Activated CD8-positive, alpha-beta T cell treated with anti-CD3 and anti-CD28 coated beads, Interleukin-2, amount 10 ng/mL, durations not matched to agents 7 days and 5 days (primary cell): ENCODE measurements around the gene SYVN1. TPM values are rescaled to one million over a fixed set of nuclear protein-coding genes. Genes with fewer than 3 reads are reported as not detected.

ENCODE experiments used
- ATAC-seq: fragments of 150-1000 bp; cut with Tn5 transposase; one replicate; pipeline ENCODE4 v1.10.0; 2021; ENCODE audit warnings: moderate library complexity
- CTCF ChIA-PET: fragments of 350-600 bp; sonication (Branson Sonifier 250); formaldehyde crosslinking; loops from one replicate; lab custom pipeline; 2021; ENCODE audit warnings: antibody characterized with exemption; lab: Charles Lee
- POLR2A ChIA-PET: fragments of 350-600 bp; sonication (Branson Sonifier 250); formaldehyde crosslinking; loops from one replicate; lab custom pipeline; 2021; ENCODE audit warnings: antibody characterized with exemption; lab: Charles Lee
- DNase-seq: peaks from one replicate; pipeline ENCODE4 v3.0.0-alpha.2; 2020
- H3K27ac Mint-ChIP-seq: one replicate; pipeline ENCODE4 v1.8.0; 2021; ENCODE audit warnings: mild to moderate bottlenecking, mixed read lengths
- H3K27me3 Mint-ChIP-seq: one replicate; pipeline ENCODE4 v1.8.0; 2021; ENCODE audit warnings: low read depth, mixed read lengths
- H3K36me3 Mint-ChIP-seq: one replicate; pipeline ENCODE4 v1.8.0; 2021; ENCODE audit warnings: low read depth, mixed read lengths
- H3K4me1 Mint-ChIP-seq: one replicate; pipeline ENCODE4 v1.8.0; 2021; ENCODE audit warnings: low read depth, mixed read lengths
- H3K4me3 Mint-ChIP-seq: one replicate; pipeline ENCODE4 v1.8.0; 2021; ENCODE audit warnings: mild to moderate bottlenecking, mixed read lengths
- H3K9me3 Mint-ChIP-seq: one replicate; pipeline ENCODE4 v1.8.0; 2022; ENCODE audit warnings: mixed read lengths; ENCODE audit not compliant: insufficient read depth
- microRNA-seq: library from miRNA; unstranded; fragments of <30 nt; microRNA quantifications from one replicate; pipeline ENCODE4 v1.2.0, GENCODE V29; 2022
- total RNA-seq, 2 experiments: library from RNA; stranded (reverse); gene quantifications; one replicate each; pipeline ENCODE4 v1.2.3, GENCODE V29; 2021

The SYVN1 gene
- total RNA-seq, 2 experiments from 2014 or later, result 28.7 to 33.0 TPM

- H3K27ac Mint-ChIP-seq, result peak overlapping the region; percentile 98
- no peaks in the 10 kb centered on the region for H3K9me3 Mint-ChIP-seq
- H3K36me3 Mint-ChIP-seq, result peaks cover 70% of the 10 kb centered on the region
- H3K4me3 Mint-ChIP-seq, result peak overlapping the region; percentile 92
- no peaks in the 10 kb centered on the region for H3K27me3 Mint-ChIP-seq
- POLR2A ChIA-PET, result interaction anchor here (0.6 to 1.5 kb wide), 7 partner anchors 9 to 208 kb away, joined by 3 to 6 read pairs (median 3); partner anchors contain the start of genes VPS51 and ZNHIT2
- ATAC-seq (peak; percentile 7), DNase-seq (no peak)
- CTCF ChIA-PET, result interaction anchor here (0.8 to 2.0 kb wide), 7 partner anchors 9 to 36 kb away, joined by 3 to 8 read pairs (median 4); partner anchors contain the start of gene ZNHIT2
- H3K4me1 Mint-ChIP-seq, result peaks cover 46% of the 10 kb centered on the region
Observed at GRCh38 chr11:65084598-65085375, 49.5 kb downstream of the SYVN1 start.

GRCh38 chr11:65083834-65084597 is 50.3 kb downstream of the SYVN1 start, which contains the start of the genes CDCA5 and ZFPL1:
Gene CDCA5 (minus strand): TSS chr11:65084040. CDS start chr11:65083978, 62 bp downstream.
Gene ZFPL1 (plus strand): TSS chr11:65084222. CDS start chr11:65084699, 477 bp downstream.
- H3K36me3 Mint-ChIP-seq, result peaks cover 67% of the 10 kb centered on the region
- peak within 1 kb of the TSS; percentile 92 for H3K4me3 Mint-ChIP-seq
- POLR2A ChIA-PET, result interaction anchor here (1.0 to 2.4 kb wide), 16 partner anchors 10 to 421 kb away, joined by 3 to 19 read pairs (median 4); partner anchors contain the start of genes FAU, MRPL49, SAC3D1 and TM7SF2
- peak; percentile 84 for ATAC-seq
- CTCF ChIA-PET, result interaction anchor here (1.0 to 1.7 kb wide), 7 partner anchors 11 to 196 kb away, joined by 3 to 26 read pairs (median 7); partner anchors contain the start of genes ARL2 and ZNHIT2
- peak within 1 kb of the TSS; percentile 98 for H3K27ac Mint-ChIP-seq
- peaks cover 52% of the 10 kb centered on the region for H3K4me1 Mint-ChIP-seq
- no peaks in the 10 kb centered on the region for H3K27me3 Mint-ChIP-seq
- DNase-seq, result peak; percentile 97
- no peaks in the 10 kb centered on the region for H3K9me3 Mint-ChIP-seq

DNA sequence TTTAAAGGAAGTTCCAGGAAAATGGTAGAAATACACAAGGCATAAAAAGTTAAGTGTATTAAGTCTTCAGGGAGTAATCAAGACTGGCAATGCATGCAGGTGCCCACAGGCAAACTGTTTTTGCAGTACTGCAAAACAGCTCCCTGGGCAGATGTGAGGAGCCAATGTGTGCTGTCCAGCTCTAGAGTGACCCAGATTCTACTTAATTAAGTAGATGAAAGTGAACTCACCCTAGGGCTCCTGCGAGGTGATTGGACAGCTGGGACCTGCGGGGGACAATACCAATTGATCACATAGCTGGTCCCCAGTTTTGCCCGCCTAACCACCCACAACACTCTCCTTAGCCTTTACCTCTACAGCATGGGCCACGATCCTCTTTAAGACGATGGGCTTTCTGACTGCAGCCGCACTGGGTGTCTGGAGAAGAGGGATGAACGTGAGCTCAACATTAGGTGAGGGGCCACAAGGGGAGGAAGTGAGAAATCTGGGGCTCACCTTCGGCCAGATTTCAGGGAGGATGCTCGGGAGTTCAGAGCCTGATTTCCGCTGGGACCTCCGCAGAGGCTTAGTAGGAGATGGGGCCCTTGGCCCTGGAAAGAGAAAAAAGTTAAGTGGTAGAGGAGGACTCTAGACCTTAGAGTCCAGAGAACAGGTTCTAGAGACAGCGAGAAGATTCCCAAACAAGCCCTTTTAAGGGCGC is 51.0 kb downstream of the SYVN1 start:
- Mint-ChIP-seq H3K27me3 (no peaks in the 10 kb centered on the region), H3K4me1 (peaks cover 59% of the 10 kb centered on the region), H3K36me3 (peaks cover 68% of the 10 kb centered on the region), H3K27ac (peak overlapping the region; percentile 98), H3K4me3 (peak overlapping the region; percentile 92), H3K9me3 (no peaks in the 10 kb centered on the region)
- DNase-seq, result peak; percentile 42
- peak; percentile 12 for ATAC-seq
- ChIA-PET CTCF (interaction anchor here (0.7 to 1.7 kb wide), 12 partner anchors 11 to 195 kb away, joined by 3 to 26 read pairs (median 4); partner anchors contain the start of genes ARL2, SAC3D1, VPS51 and ZNHIT2), POLR2A (interaction anchor here (0.7 to 2.4 kb wide), 20 partner anchors 11 to 421 kb away, joined by 3 to 19 read pairs (median 3); partner anchors contain the start of genes FAU, MRPL49, SAC3D1 and TM7SF2)

DNA sequence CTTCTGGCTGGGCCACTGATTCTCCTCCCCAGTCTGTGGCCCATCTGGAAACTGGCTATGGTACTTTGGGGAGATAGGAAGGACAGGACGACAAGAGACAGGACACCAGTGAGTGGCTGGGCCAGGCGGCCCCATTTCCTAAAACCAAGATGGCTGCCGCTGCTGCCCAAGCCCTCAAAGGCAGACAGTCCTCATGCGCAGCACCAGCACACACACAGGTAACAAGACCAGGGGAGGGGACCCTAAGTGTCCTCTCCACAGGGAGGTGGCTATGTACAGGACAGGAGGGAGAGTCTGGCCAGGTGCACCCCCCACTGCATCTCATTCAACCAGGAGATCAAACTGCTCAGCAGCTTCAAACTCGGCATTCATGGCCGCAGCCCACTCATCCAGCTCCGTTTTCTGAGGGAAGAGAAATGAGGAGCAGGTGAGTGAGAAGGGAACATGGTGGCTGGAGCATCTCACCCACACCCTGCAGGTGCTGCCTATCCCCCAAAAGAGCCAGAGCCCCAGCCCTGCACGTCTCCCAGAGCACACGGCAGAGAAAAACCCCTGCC is 55.5 kb downstream of the SYVN1 start:
- Mint-ChIP-seq H3K4me3 (peak overlapping the region; percentile 4), H3K27me3 (no peaks in the 10 kb centered on the region), H3K27ac (peak overlapping the region; percentile 72), H3K4me1 (peaks cover 63% of the 10 kb centered on the region), H3K9me3 (no peaks in the 10 kb centered on the region), H3K36me3 (peaks cover 72% of the 10 kb centered on the region)
- ATAC-seq (no peak), DNase-seq (no peak)
- ChIA-PET CTCF (interaction anchor here (0.7 to 2.9 kb wide), 9 partner anchors 10 to 65 kb away, joined by 3 to 16 read pairs (median 4); partner anchors contain the start of genes ARL2, FAU, MRPL49 and SAC3D1), POLR2A (interaction anchor here (1.8 kb wide), 1 partner anchor 38 kb away, joined by 4 read pairs; the partner anchor contains the start of gene SAC3D1)

DNA sequence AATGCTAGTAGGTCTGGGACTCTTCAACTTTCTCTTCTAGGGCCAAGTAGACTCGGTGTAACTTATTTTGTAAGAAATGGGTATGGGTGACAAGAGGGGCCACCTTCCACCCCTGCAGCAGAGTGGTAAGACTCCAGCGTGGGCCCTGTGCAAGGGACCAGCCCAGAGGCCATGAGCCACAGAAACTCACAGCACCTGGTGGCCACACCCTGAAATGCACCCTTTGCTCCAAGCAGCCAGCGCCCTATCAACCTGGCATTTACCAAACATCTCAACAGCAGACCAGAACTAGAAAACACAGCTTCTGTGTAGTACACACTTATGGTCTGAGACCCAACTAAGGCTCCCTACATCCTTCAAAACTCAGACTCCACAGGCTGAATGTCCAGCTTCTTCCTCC is 56.2 kb downstream of the SYVN1 start:
- Mint-ChIP-seq H3K27me3 (no peaks in the 10 kb centered on the region), H3K36me3 (peaks cover 68% of the 10 kb centered on the region), H3K9me3 (no peaks in the 10 kb centered on the region), H3K4me3 (peak overlapping the region; percentile 4), H3K4me1 (peaks cover 63% of the 10 kb centered on the region), H3K27ac (peak overlapping the region; percentile 72)
- ATAC-seq (peak; percentile 87), DNase-seq (peak; percentile 79)
- ChIA-PET POLR2A (interaction anchor here (0.8 to 1.8 kb wide), 2 partner anchors 34 to 37 kb away, joined by 3 to 4 read pairs; partner anchors contain the start of gene SAC3D1), CTCF (interaction anchor here (0.7 to 2.9 kb wide), 8 partner anchors 9 to 64 kb away, joined by 3 to 16 read pairs (median 4); partner anchors contain the start of genes ARL2, FAU, MRPL49 and SAC3D1)

GRCh38 chr11:65077451-65077850 is 56.9 kb downstream of the SYVN1 start:
- Mint-ChIP-seq H3K4me1 (peaks cover 56% of the 10 kb centered on the region), H3K9me3 (no peaks in the 10 kb centered on the region), H3K27me3 (no peaks in the 10 kb centered on the region), H3K36me3 (peaks cover 61% of the 10 kb centered on the region), H3K4me3 (no peak overlapping the region), H3K27ac (no peak overlapping the region)
- DNase-seq, result no peak
- no peak for ATAC-seq
- POLR2A ChIA-PET, result interaction anchor here (0.8 to 1.8 kb wide), 2 partner anchors 35 to 37 kb away, joined by 3 to 4 read pairs; partner anchors contain the start of gene SAC3D1
- CTCF ChIA-PET, result interaction anchor here (0.7 kb wide), 1 partner anchor 65 kb away, joined by 3 read pairs; no protein-coding TSS in a partner anchor

Small RNA genes lying within 50 kb of the gene (microRNA-seq; reads per million reads assigned to microRNA genes)
- gene MIR6751, result not detected

Other genes starting within 250 kb of the SYVN1 start
- 10 to 100 TPM; 20.6 to 23.1 TPM for gene ATG2A, start 217.3 kb downstream of the SYVN1 start, total RNA-seq
- gene PPP2R5B, start 209.8 kb downstream of the SYVN1 start, total RNA-seq, result 10 to 100 TPM; 13.7 to 14.0 TPM
- not detected for gene GPHA2, start 198.6 kb downstream of the SYVN1 start, total RNA-seq
- gene MAJIN, start 162.4 kb downstream of the SYVN1 start, total RNA-seq, result not detected
- under 1 TPM; 0.50 to 0.99 TPM for gene BATF2, start 137.5 kb downstream of the SYVN1 start, total RNA-seq
- gene ARL2, start 120.4 kb downstream of the SYVN1 start, total RNA-seq, result 10 to 100 TPM; 69.1 to 79.2 TPM
- 10 to 100 TPM; 21.2 to 25.7 TPM for gene SNX15, start 107.1 kb downstream of the SYVN1 start, total RNA-seq
- 10 to 100 TPM; 36.3 to 36.6 TPM for gene SAC3D1, start 93.3 kb downstream of the SYVN1 start, total RNA-seq
- gene NAALADL1, start 76.0 kb downstream of the SYVN1 start, total RNA-seq, result 1 to 10 TPM; 7.1 to 7.5 TPM
- 100 to 1,000 TPM; 127 to 129 TPM for gene CDCA5, start 50.5 kb downstream of the SYVN1 start, total RNA-seq
- gene ZFPL1, start 50.3 kb downstream of the SYVN1 start, total RNA-seq, result 10 to 100 TPM; 28.0 to 28.8 TPM
- gene VPS51, start 38.3 kb downstream of the SYVN1 start, total RNA-seq, result 100 to 1,000 TPM; 116 to 131 TPM
- 10 to 100 TPM; 25.3 to 26.1 TPM for gene TM7SF2, start 22.6 kb downstream of the SYVN1 start, total RNA-seq
- gene ZNHIT2, start 16.8 kb downstream of the SYVN1 start, total RNA-seq, result 10 to 100 TPM; 11.6 to 12.4 TPM
- gene FAU, start 12.4 kb downstream of the SYVN1 start, total RNA-seq, result 1,000 to 10,000 TPM in 1 of 2 experiments, 100 to 1,000 TPM in 1; 986 to 1,038 TPM
- gene MRPL49, start 12.2 kb downstream of the SYVN1 start, total RNA-seq, result 10 to 100 TPM; 47.3 to 51.1 TPM
- gene SPDYC, start 35.7 kb upstream of the SYVN1 start, total RNA-seq, result not detected
- 100 to 1,000 TPM; 170 to 179 TPM for gene CAPN1, start 47.4 kb upstream of the SYVN1 start, total RNA-seq
- gene POLA2, start 127.4 kb upstream of the SYVN1 start, total RNA-seq, result 10 to 100 TPM; 63.6 to 76.1 TPM
- 1 to 10 TPM in 1 of 2 experiments, under 1 TPM in 1; 0.29 to 1.2 TPM for gene CDC42EP2, start 180.3 kb upstream of the SYVN1 start, total RNA-seq
- gene DPF2, start 199.3 kb upstream of the SYVN1 start, total RNA-seq, result 10 to 100 TPM; 56.3 to 56.9 TPM
- 1 to 10 TPM; 1.1 to 1.4 TPM for gene TIGD3, start 220.2 kb upstream of the SYVN1 start, total RNA-seq
- 10 to 100 TPM; 24.5 to 28.2 TPM for gene SLC25A45, start 248.1 kb upstream of the SYVN1 start, total RNA-seq